ENCODE measurements around the gene DLD. TPM values are rescaled to one million over a fixed set of nuclear protein-coding genes. Genes with fewer than 3 reads are reported as not detected.

The DLD gene
- polyA plus RNA-seq, 2 of the 4 experiments (the other 2 are of a cell fraction): 129 to 179 TPM

DNA sequence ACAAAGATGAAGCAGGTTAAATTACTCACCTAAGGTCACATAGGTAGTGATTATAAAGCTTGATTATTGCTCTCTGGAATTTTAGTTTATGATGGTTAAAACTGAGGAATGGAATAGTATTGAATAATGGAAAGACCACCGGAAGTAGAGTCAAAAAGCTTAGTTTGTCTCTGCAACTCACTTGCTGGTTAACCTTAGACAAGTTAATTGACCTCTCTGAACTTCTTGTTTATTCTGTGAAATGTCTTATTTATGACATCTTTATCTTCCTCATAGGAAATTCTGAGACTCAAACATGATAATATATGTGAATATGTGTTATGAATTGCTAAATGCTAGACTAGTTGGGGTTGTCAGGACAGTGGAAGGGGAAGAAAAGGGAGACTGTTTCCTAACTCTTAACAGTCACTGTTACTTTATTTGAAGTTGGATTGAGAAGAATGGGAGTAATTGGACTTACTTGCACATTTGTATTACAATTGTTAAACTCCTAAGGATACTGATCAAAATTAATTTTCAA is 9.6 kb downstream of the DLD start:
- ATAC-seq (no peak), FAIRE-seq (no peak), DNase-seq (ENCODE audit: low read depth in 1 of 2, low spot score in 1 of 2) (no peak)
- Histone ChIP-seq H3K9me3 (no peaks in the 10 kb centered on the region), H3K4me1 (peaks cover 17% of the 10 kb centered on the region; the same call in 2 of the 3 replicates), H3K27ac (no peak overlapping the region), H3K4me2 (no peak overlapping the region), H3K4me3 (no peak overlapping the region)
- CTCF ChIA-PET: interaction anchor here (0.9 kb wide), 1 partner anchor 17 kb away, joined by 3 read pairs; no protein-coding TSS in a partner anchor
- TF ChIP-seq BHLHE40 (IDR thresholded peaks at IDR 0.05; ENCODE audit: low read depth, low read length) (no peak), KDM1A (IDR thresholded peaks at IDR 0.05; ENCODE audit: low read depth) (0 out of 2 replicates have a peak, but pooled peaks have one; percentile 43), RCOR1 (IDR thresholded peaks at IDR 0.05; ENCODE audit: low read depth, low read length) (no peak), NR3C1 (IDR thresholded peaks at IDR 0.05) (no peak), RNF2 (IDR thresholded peaks at IDR 0.05; ENCODE audit: borderline replicate concordance, low read depth) (no peak), SMC3 (IDR thresholded peaks at IDR 0.05) (no peak), HDAC2 (IDR thresholded peaks at IDR 0.05) (no peak), SREBF2 (IDR thresholded peaks at IDR 0.05) (no peak), NPAS2 (CRISPR knock-in tag; IDR thresholded peaks at IDR 0.05; ENCODE audit: borderline replicate concordance) (no peak), CEBPB (IDR thresholded peaks at IDR 0.05) (no peak), CBX2 (IDR thresholded peaks at IDR 0.05; ENCODE audit: borderline replicate concordance, low read depth) (no peak), NFE2L2 (conservative IDR thresholded peaks at IDR 0.05; ENCODE audit: low read length) (no peak), HOXB5 (CRISPR knock-in tag; IDR thresholded peaks at IDR 0.05) (no peak), ZFP36 (IDR thresholded peaks at IDR 0.05; ENCODE audit: borderline replicate concordance, partially characterized antibody) (peak; percentile 48)
- TF ChIP-seq, protein P1, sequence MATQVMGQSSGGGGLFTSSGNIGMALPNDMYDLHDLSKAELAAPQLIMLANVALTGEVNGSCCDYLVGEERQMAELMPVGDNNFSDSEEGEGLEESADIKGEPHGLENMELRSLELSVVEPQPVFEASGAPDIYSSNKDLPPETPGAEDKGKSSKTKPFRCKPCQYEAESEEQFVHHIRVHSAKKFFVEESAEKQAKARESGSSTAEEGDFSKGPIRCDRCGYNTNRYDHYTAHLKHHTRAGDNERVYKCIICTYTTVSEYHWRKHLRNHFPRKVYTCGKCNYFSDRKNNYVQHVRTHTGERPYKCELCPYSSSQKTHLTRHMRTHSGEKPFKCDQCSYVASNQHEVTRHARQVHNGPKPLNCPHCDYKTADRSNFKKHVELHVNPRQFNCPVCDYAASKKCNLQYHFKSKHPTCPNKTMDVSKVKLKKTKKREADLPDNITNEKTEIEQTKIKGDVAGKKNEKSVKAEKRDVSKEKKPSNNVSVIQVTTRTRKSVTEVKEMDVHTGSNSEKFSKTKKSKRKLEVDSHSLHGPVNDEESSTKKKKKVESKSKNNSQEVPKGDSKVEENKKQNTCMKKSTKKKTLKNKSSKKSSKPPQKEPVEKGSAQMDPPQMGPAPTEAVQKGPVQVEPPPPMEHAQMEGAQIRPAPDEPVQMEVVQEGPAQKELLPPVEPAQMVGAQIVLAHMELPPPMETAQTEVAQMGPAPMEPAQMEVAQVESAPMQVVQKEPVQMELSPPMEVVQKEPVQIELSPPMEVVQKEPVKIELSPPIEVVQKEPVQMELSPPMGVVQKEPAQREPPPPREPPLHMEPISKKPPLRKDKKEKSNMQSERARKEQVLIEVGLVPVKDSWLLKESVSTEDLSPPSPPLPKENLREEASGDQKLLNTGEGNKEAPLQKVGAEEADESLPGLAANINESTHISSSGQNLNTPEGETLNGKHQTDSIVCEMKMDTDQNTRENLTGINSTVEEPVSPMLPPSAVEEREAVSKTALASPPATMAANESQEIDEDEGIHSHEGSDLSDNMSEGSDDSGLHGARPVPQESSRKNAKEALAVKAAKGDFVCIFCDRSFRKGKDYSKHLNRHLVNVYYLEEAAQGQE (IDR thresholded peaks at IDR 0.05): no peak
- TF ChIP-seq, protein P2, sequence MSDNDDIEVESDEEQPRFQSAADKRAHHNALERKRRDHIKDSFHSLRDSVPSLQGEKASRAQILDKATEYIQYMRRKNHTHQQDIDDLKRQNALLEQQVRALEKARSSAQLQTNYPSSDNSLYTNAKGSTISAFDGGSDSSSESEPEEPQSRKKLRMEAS (IDR thresholded peaks at IDR 0.05): no peak
- 89% methylated on average over 1 of the region's 1 CpG for WGBS (ENCODE audit: missing lambda C conversion rate)
- POLR2A ChIA-PET: no interaction called here

DNA sequence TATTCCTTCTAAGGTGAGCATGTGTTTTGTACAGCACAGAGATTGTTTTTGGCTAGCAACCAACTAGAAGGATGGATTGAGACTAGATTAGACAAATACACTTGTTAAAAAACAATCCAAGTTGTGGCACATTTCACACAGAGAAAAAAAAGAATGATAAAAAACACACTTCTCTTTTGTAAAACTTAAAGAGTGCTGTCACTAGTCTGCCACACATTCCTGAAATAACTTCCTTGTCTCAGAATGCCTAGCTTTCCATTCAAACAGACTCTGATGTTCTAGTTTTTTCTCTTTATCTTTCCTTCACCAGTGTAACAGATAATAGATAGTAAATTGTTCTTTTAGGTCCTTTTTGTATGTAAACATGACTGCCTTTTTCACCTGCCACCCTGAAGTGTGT is 11.4 kb downstream of the DLD start:
- H3K9me3 ChIP-seq: no peaks in the 10 kb centered on the region
- ATAC-seq (no peak), FAIRE-seq (peak; percentile 18), DNase-seq (ENCODE audit: low read depth in 1 of 2, low spot score in 1 of 2) (no peak)
- no peak overlapping the region for H3K4me2 ChIP-seq
- TF ChIP-seq MYC (IDR thresholded peaks at IDR 0.05; ENCODE audit: borderline replicate concordance, low read length): no peak
- TF ChIP-seq, protein P3, sequence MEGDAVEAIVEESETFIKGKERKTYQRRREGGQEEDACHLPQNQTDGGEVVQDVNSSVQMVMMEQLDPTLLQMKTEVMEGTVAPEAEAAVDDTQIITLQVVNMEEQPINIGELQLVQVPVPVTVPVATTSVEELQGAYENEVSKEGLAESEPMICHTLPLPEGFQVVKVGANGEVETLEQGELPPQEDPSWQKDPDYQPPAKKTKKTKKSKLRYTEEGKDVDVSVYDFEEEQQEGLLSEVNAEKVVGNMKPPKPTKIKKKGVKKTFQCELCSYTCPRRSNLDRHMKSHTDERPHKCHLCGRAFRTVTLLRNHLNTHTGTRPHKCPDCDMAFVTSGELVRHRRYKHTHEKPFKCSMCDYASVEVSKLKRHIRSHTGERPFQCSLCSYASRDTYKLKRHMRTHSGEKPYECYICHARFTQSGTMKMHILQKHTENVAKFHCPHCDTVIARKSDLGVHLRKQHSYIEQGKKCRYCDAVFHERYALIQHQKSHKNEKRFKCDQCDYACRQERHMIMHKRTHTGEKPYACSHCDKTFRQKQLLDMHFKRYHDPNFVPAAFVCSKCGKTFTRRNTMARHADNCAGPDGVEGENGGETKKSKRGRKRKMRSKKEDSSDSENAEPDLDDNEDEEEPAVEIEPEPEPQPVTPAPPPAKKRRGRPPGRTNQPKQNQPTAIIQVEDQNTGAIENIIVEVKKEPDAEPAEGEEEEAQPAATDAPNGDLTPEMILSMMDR (IDR thresholded peaks at IDR 0.05): no peak
- no peak for TF ChIP-seq EHMT2 (IDR thresholded peaks at IDR 0.05; ENCODE audit: low read depth)
- TF ChIP-seq PHF8 (IDR thresholded peaks at IDR 0.05; ENCODE audit: borderline replicate concordance, low read depth): no peak
- no peak for TF ChIP-seq KDM1A (IDR thresholded peaks at IDR 0.05; ENCODE audit: low read depth)
- TF ChIP-seq BHLHE40 (IDR thresholded peaks at IDR 0.05; ENCODE audit: low read depth, low read length): no peak
- TF ChIP-seq ZFP36 (IDR thresholded peaks at IDR 0.05; ENCODE audit: borderline replicate concordance, partially characterized antibody): no peak
- TF ChIP-seq RAD21 (conservative IDR thresholded peaks at IDR 0.05 in 1 of 2, IDR thresholded peaks at IDR 0.05 in 1 of 2): no peak
- no peak for TF ChIP-seq EP300 (IDR thresholded peaks at IDR 0.05)
- TF ChIP-seq FOXS1 (CRISPR knock-in tag; IDR thresholded peaks at IDR 0.05): no peak
- TF ChIP-seq, protein P4, sequence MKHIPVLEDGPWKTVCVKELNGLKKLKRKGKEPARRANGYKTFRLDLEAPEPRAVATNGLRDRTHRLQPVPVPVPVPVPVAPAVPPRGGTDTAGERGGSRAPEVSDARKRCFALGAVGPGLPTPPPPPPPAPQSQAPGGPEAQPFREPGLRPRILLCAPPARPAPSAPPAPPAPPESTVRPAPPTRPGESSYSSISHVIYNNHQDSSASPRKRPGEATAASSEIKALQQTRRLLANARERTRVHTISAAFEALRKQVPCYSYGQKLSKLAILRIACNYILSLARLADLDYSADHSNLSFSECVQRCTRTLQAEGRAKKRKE (CRISPR knock-in tag; IDR thresholded peaks at IDR 0.05; ENCODE audit: low read depth): no peak
- TF ChIP-seq ZSCAN20 (CRISPR knock-in tag; IDR thresholded peaks at IDR 0.05): no peak
- no peak for TF ChIP-seq SMC3 (IDR thresholded peaks at IDR 0.05)
- no peak for TF ChIP-seq SREBF2 (IDR thresholded peaks at IDR 0.05)
- TF ChIP-seq HOXA7 (CRISPR knock-in tag; IDR thresholded peaks at IDR 0.05): no peak
- no peak overlapping the region for H3K27ac ChIP-seq
- ChIA-PET POLR2A (no interaction called here), CTCF (no interaction called here)
- peaks cover 17% of the 10 kb centered on the region; the same call in 2 of the 3 replicates for H3K4me1 ChIP-seq
- H3K4me3 ChIP-seq: no peak overlapping the region
